Liver (tissue), 9 donors: Measurements from ENCODE around the gene ARHGEF2. TPM values are rescaled to one million over a fixed set of nuclear protein-coding genes. Genes with fewer than 3 reads are reported as not detected.

ENCODE experiments used
- DNase-seq: peaks from one replicate; pipeline ENCODE4 v3.0.0-alpha.2; 2017; ENCODE audit warnings: low spot score
- H3K27ac ChIP-seq, 2 donors: one replicate each; pipeline ENCODE4 v1.7.0; 2013; ENCODE audit warnings: inconsistent platforms in 2 of 2, low read length in 2 of 2, control low read depth in 1 of 2, low read depth in 1 of 2, mild to moderate bottlenecking in 1 of 2
- H3K27me3 ChIP-seq, 4 donors: one replicate each; pipeline versions ENCODE4 v1.6.1 to v1.7.0; 2013; ENCODE audit warnings: low read length in 3 of 4, inconsistent platforms in 1 of 4, mild to moderate bottlenecking in 1 of 4, moderate library complexity in 1 of 4; ENCODE audit not compliant: control insufficient read depth in 4 of 4, insufficient read depth in 4 of 4
- H3K36me3 ChIP-seq, 4 donors: one replicate each; pipeline versions ENCODE4 v1.6.1 to v1.7.0; 2013; ENCODE audit warnings: low read length in 3 of 4, mild to moderate bottlenecking in 3 of 4, low read depth in 1 of 4, moderate library complexity in 1 of 4; ENCODE audit not compliant: control insufficient read depth in 4 of 4, insufficient read depth in 3 of 4
- H3K4me1 ChIP-seq, 4 donors: one replicate each; pipeline versions ENCODE4 v1.6.1 to v1.7.0; 2013; ENCODE audit warnings: low read length in 3 of 4, mild to moderate bottlenecking in 3 of 4, moderate library complexity in 1 of 4; ENCODE audit not compliant: control insufficient read depth in 4 of 4, insufficient read depth in 4 of 4
- H3K4me3 ChIP-seq, 3 donors: one replicate each; pipeline versions ENCODE4 v1.6.1 to v1.7.0; 2013; ENCODE audit warnings: low read length in 3 of 3, control low read depth in 1 of 3, low read depth in 1 of 3, mild to moderate bottlenecking in 1 of 3
- H3K9ac ChIP-seq, 2 donors: one replicate each; pipeline ENCODE4 v1.7.0; 2013; ENCODE audit warnings: low read length in 2 of 2, mild to moderate bottlenecking in 2 of 2, moderate library complexity in 2 of 2, control low read depth in 1 of 2, low read depth in 1 of 2
- H3K9me3 ChIP-seq, 4 donors: one replicate each; pipeline versions ENCODE4 v1.6.1 to v1.7.0; 2013; ENCODE audit warnings: low read length in 3 of 4; ENCODE audit not compliant: control insufficient read depth in 4 of 4
- EGR1 ChIP-seq, 2 donors: IDR thresholded peaks; 2 replicates each; pipeline ENCODE4 v1.6.1; 2016 to 2018; ENCODE audit warnings: antibody characterized with exemption in 2 of 2, low read depth in 2 of 2
- FOXA1 ChIP-seq: IDR thresholded peaks from 2 replicates; pipeline ENCODE4 v1.6.1; 2016; ENCODE audit warnings: antibody characterized with exemption
- FOXA2 ChIP-seq: IDR thresholded peaks from 2 replicates; pipeline ENCODE4 v1.6.1; 2016; ENCODE audit warnings: antibody characterized with exemption
- GABPA ChIP-seq, 2 donors: IDR thresholded peaks in 1 of 2; conservative IDR thresholded peaks in 1 of 2; 2 replicates each; pipeline ENCODE4 v1.6.1; 2016; ENCODE audit warnings: antibody characterized with exemption in 2 of 2, mild to moderate bottlenecking in 1 of 2, moderate library complexity in 1 of 2
- HNF4A ChIP-seq, 2 donors: conservative IDR thresholded peaks; 2 replicates each; pipeline ENCODE4 v1.6.1; 2016; ENCODE audit warnings: antibody characterized with exemption in 2 of 2, mild to moderate bottlenecking in 2 of 2
- HNF4G ChIP-seq: IDR thresholded peaks from 2 replicates; pipeline ENCODE4 v1.6.1; 2016; ENCODE audit warnings: antibody characterized with exemption
- JUND ChIP-seq, 2 donors: IDR thresholded peaks; 2 replicates each; pipeline ENCODE4 v1.6.1; 2016; ENCODE audit warnings: antibody characterized with exemption in 2 of 2
- RAD21 ChIP-seq, 2 donors: IDR thresholded peaks; 2 replicates each; pipeline ENCODE4 v1.6.1; 2016; ENCODE audit warnings: antibody characterized with exemption in 2 of 2, mild to moderate bottlenecking in 2 of 2
- RXRA ChIP-seq, 2 donors: IDR thresholded peaks; 2 replicates each; pipeline ENCODE4 v1.6.1; 2017 to 2018; ENCODE audit warnings: antibody characterized with exemption in 2 of 2, mild to moderate bottlenecking in 1 of 2
- SP1 ChIP-seq: IDR thresholded peaks from 2 replicates; pipeline ENCODE4 v1.6.1; 2018; ENCODE audit warnings: antibody characterized with exemption, mild to moderate bottlenecking
- TAF1 ChIP-seq: conservative IDR thresholded peaks from 2 replicates; pipeline ENCODE4 v1.6.1; 2016; ENCODE audit warnings: antibody characterized with exemption, mild to moderate bottlenecking
- YY1 ChIP-seq: IDR thresholded peaks from 2 replicates; pipeline ENCODE4 v1.6.1; 2016; ENCODE audit warnings: antibody characterized with exemption, mild to moderate bottlenecking
- WGBS: extraction: QIAGEN DNeasy Blood & Tissue Kit; methylation state at CpG from one replicate; pipeline ENCODE4 v1.1.7; 2013; 5-methylcytosine and 5-hydroxymethylcytosine counted together
- polyA plus RNA-seq, 2 donors: library from polyadenylated mRNA; stranded (reverse) in 1 of 2; unstranded in 1 of 2; fragments of 200-250 nt in 1 of 2; fragments of >200 nt in 1 of 2; fragmentation: Nextera tagmentation in 1 of 2; extraction: Ambion mirVana in 1 of 2; gene quantifications; one replicate each; pipeline versions ENCODE4 v1.2.1 to v1.2.3, GENCODE V29; 2013 to 2015
- total RNA-seq, 2 donors: library from RNA; depleted of rRNA; stranded (reverse); fragments of >200 nt; gene quantifications; one replicate each; pipeline ENCODE4 v1.2.3, GENCODE V29; 2014
- TF ChIP-seq, protein P1 (sequence below): IDR thresholded peaks from 2 replicates; pipeline ENCODE4 v1.6.1; 2016; ENCODE audit warnings: antibody characterized with exemption
- TF ChIP-seq, protein P2 (sequence below): IDR thresholded peaks from 2 replicates; pipeline ENCODE4 v1.6.1; 2016; ENCODE audit warnings: antibody characterized with exemption
- TF ChIP-seq, protein P3 (sequence below): fragments of 150-350 bp; IDR thresholded peaks from 2 replicates; pipeline ENCODE4 v1.5.1; 2017; ENCODE audit warnings: improper control_type of control experiment, low read depth, low read length; ENCODE audit not compliant: missing input control
- TF ChIP-seq, protein P4 (sequence below): IDR thresholded peaks from 2 replicates; pipeline ENCODE4 v1.6.1; 2016; ENCODE audit warnings: antibody characterized with exemption, mild to moderate bottlenecking
- TF ChIP-seq, protein P5 (sequence below): IDR thresholded peaks from 2 replicates; pipeline ENCODE4 v1.6.1; 2016; ENCODE audit warnings: antibody characterized with exemption
- donor health status: healthy.
- donor health status: healthy.
- donor health status: healthy.
- donor health status: healthy.
- donor health status: healthy.

The ARHGEF2 gene
- total and polyA plus RNA-seq, 4 donors: 3.2 to 59.1 (median 10.3) TPM

DNA sequence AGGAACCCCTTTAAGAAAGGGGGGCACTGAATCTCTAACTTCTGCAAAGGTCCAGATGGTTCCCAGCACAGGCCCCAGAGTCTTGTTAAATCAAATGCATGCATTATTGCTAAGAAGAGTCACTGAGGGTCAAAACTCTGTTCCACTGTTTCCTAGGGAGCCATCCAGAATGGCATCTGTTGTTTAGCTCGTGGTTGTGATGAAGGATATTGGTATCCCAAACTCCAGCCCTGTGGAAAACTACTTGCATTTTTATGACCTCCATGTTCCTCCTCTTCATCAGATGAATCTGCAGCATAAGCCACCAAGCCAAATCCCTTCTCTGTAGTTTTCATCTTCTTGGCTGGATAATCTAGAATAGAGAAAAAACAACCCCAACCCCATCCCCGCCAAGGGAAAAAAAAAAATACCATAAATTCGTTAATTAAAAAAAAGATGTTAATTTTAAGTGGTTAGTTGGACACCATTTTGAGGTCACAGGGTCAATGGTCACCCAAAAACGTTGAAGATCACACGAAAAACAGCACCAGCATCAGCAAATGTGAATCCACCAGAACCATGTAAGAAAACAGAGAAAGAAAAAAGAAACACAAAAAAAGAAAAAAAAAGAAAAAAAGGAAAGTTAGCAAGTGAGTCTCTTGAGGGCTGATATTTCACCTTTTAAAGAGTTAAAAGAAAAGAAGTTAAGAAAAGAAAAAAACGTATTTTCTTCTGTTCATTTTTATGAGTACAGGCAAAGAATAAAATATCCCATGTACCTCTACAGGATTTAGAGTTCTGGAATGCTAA lies 64.2 kb downstream of the ARHGEF2 start:
- Histone ChIP-seq H3K27me3 (no peaks in the 10 kb centered on the region), H3K9me3 (no peaks in the 10 kb centered on the region), H3K4me3 (no peak overlapping the region), H3K36me3 (peaks cover 9 to 66% (median 53%) of the 10 kb centered on the region in 4 donors), H3K9ac (no peak overlapping the region), H3K27ac (no peak overlapping the region), H3K4me1 (peaks cover 0 to 11% (median 10%) of the 10 kb centered on the region in 4 donors)
- DNase-seq: no peak
- WGBS: 77% methylated on average over 6 of the region's 6 CpGs
- TF ChIP-seq, protein P1, sequence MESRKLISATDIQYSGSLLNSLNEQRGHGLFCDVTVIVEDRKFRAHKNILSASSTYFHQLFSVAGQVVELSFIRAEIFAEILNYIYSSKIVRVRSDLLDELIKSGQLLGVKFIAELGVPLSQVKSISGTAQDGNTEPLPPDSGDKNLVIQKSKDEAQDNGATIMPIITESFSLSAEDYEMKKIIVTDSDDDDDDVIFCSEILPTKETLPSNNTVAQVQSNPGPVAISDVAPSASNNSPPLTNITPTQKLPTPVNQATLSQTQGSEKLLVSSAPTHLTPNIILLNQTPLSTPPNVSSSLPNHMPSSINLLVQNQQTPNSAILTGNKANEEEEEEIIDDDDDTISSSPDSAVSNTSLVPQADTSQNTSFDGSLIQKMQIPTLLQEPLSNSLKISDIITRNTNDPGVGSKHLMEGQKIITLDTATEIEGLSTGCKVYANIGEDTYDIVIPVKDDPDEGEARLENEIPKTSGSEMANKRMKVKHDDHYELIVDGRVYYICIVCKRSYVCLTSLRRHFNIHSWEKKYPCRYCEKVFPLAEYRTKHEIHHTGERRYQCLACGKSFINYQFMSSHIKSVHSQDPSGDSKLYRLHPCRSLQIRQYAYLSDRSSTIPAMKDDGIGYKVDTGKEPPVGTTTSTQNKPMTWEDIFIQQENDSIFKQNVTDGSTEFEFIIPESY: no peak
- TF ChIP-seq, protein P2, sequence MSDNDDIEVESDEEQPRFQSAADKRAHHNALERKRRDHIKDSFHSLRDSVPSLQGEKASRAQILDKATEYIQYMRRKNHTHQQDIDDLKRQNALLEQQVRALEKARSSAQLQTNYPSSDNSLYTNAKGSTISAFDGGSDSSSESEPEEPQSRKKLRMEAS: no peak
- TF ChIP-seq, protein P3, sequence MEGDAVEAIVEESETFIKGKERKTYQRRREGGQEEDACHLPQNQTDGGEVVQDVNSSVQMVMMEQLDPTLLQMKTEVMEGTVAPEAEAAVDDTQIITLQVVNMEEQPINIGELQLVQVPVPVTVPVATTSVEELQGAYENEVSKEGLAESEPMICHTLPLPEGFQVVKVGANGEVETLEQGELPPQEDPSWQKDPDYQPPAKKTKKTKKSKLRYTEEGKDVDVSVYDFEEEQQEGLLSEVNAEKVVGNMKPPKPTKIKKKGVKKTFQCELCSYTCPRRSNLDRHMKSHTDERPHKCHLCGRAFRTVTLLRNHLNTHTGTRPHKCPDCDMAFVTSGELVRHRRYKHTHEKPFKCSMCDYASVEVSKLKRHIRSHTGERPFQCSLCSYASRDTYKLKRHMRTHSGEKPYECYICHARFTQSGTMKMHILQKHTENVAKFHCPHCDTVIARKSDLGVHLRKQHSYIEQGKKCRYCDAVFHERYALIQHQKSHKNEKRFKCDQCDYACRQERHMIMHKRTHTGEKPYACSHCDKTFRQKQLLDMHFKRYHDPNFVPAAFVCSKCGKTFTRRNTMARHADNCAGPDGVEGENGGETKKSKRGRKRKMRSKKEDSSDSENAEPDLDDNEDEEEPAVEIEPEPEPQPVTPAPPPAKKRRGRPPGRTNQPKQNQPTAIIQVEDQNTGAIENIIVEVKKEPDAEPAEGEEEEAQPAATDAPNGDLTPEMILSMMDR: no peak
- TF ChIP-seq RAD21 (IDR thresholded peaks at IDR 0.05) (no peak), FOXA1 (no peak), YY1 (no peak), JUND (IDR thresholded peaks at IDR 0.05) (no peak), GABPA (IDR thresholded peaks at IDR 0.05 in 1 of 2, conservative IDR thresholded peaks at IDR 0.05 in 1 of 2) (no peak), RXRA (IDR thresholded peaks at IDR 0.05) (no peak)
- TF ChIP-seq, protein P4, sequence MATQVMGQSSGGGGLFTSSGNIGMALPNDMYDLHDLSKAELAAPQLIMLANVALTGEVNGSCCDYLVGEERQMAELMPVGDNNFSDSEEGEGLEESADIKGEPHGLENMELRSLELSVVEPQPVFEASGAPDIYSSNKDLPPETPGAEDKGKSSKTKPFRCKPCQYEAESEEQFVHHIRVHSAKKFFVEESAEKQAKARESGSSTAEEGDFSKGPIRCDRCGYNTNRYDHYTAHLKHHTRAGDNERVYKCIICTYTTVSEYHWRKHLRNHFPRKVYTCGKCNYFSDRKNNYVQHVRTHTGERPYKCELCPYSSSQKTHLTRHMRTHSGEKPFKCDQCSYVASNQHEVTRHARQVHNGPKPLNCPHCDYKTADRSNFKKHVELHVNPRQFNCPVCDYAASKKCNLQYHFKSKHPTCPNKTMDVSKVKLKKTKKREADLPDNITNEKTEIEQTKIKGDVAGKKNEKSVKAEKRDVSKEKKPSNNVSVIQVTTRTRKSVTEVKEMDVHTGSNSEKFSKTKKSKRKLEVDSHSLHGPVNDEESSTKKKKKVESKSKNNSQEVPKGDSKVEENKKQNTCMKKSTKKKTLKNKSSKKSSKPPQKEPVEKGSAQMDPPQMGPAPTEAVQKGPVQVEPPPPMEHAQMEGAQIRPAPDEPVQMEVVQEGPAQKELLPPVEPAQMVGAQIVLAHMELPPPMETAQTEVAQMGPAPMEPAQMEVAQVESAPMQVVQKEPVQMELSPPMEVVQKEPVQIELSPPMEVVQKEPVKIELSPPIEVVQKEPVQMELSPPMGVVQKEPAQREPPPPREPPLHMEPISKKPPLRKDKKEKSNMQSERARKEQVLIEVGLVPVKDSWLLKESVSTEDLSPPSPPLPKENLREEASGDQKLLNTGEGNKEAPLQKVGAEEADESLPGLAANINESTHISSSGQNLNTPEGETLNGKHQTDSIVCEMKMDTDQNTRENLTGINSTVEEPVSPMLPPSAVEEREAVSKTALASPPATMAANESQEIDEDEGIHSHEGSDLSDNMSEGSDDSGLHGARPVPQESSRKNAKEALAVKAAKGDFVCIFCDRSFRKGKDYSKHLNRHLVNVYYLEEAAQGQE: no peak

- no peaks in the 10 kb centered on the region for H3K27me3 ChIP-seq
- no peaks in the 10 kb centered on the region for H3K9me3 ChIP-seq
- 88% methylated on average over 11 of the region's 11 CpGs for WGBS
- H3K4me3 ChIP-seq: no peak overlapping the region
- H3K36me3 ChIP-seq: peaks cover 9 to 54% (median 42%) of the 10 kb centered on the region in 4 donors
- DNase-seq: no peak
- peaks cover 0 to 11% (median 10%) of the 10 kb centered on the region in 4 donors for H3K4me1 ChIP-seq
- H3K27ac ChIP-seq: peak overlapping the region; percentile 76 to 78
- no peak overlapping the region for H3K9ac ChIP-seq
- TF ChIP-seq HNF4A (conservative IDR thresholded peaks at IDR 0.05) (no peak), EGR1 (IDR thresholded peaks at IDR 0.05; ENCODE audit: low read depth in 2 of 2) (no peak), FOXA1 (no peak), SP1 (no peak), HNF4G (no peak), TAF1 (no peak), RAD21 (IDR thresholded peaks at IDR 0.05) (no peak), GABPA (IDR thresholded peaks at IDR 0.05 in 1 of 2, conservative IDR thresholded peaks at IDR 0.05 in 1 of 2) (no peak), JUND (IDR thresholded peaks at IDR 0.05) (no peak), YY1 (no peak), RXRA (IDR thresholded peaks at IDR 0.05) (no peak), FOXA2 (no peak)
- TF ChIP-seq, protein P5, sequence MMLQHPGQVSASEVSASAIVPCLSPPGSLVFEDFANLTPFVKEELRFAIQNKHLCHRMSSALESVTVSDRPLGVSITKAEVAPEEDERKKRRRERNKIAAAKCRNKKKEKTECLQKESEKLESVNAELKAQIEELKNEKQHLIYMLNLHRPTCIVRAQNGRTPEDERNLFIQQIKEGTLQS: no peak
- TF ChIP-seq, protein P2: no peak
- TF ChIP-seq, protein P3: no peak
- TF ChIP-seq, protein P1: no peak
Measured at GRCh38 chr1:155912056-155912536, 66.3 kb downstream of the ARHGEF2 start.
